Measurements from ENCODE around the gene RER1.

Gene RER1

GRCh38 chr1:2373551-2374251, 17.9 kb upstream of the RER1 start:
- no peaks in the 10 kb centered on the region for H3K9me3 ChIP-seq (ENCODE audit: low read length)
- no peak overlapping the region for H3K27ac ChIP-seq (ENCODE audit: low read depth, low read length)
- H3K9ac ChIP-seq (ENCODE audit: low read length), result no peak overlapping the region
- no peaks in the 10 kb centered on the region for H3K4me1 ChIP-seq (ENCODE audit: insufficient read depth, low read length)
- no peaks in the 10 kb centered on the region for H3K27me3 ChIP-seq (ENCODE audit: control insufficient read depth in 1 of 2, insufficient read depth in 2 of 2, low read length in 2 of 2)
- no peaks in the 10 kb centered on the region for H3K36me3 ChIP-seq (ENCODE audit: insufficient read depth, low read length)
- H3K4me3 ChIP-seq (ENCODE audit: low read depth in 1 of 2, low read length in 2 of 2), result no peak overlapping the region

DNA sequence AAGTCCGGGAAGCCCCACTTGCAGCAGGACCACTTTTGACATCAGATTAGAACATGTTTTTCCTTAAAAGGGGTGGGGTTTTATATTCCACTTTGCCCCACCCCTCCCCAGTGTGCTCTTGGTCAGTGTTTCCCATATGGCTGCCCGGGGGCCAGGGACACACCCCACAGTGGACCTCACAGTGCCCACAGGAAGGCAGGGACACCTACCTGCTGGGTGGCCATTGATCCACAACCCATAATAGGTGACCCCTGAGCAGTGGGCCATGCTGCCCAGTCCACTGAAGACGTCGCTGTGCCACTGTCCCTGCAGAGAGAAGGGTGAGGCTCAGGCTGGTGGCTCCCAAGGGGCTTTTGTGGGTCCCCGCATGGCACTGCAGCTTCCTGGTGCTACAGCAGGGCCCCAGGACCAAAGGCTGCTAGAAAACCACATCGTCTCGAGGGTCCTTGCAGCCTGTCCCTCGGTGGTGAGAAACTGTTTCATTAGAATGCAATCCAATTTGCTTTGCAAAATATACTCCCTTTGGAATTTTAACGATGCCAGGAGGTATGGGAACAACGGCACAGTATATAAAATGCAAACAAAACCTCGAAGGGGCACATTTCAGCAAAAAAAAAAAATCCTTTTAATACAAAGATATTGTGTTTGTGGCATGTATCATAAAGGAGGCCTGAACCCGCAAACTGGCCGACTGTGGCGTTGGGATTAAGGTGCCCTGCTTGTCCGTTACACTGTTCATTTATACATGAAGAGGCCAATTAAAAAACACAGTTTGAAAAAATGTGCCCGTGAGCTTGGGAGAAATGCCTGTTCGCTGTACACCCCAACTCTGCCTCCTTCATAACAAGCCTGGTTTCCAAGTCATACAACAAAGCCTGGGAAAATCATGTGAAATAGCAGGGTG, 17.1 kb upstream of the RER1 start:
- no peak overlapping the region for H3K9ac ChIP-seq (ENCODE audit: low read length)
- H3K9me3 ChIP-seq (ENCODE audit: low read length), result no peaks in the 10 kb centered on the region
- no peaks in the 10 kb centered on the region for H3K27me3 ChIP-seq (ENCODE audit: control insufficient read depth in 1 of 2, insufficient read depth in 2 of 2, low read length in 2 of 2)
- no peak overlapping the region for H3K27ac ChIP-seq (ENCODE audit: low read depth, low read length)
- H3K36me3 ChIP-seq (ENCODE audit: insufficient read depth, low read length), result no peaks in the 10 kb centered on the region
- no peak overlapping the region for H3K4me3 ChIP-seq (ENCODE audit: low read depth in 1 of 2, low read length in 2 of 2)
- H3K4me1 ChIP-seq (ENCODE audit: insufficient read depth, low read length), result no peaks in the 10 kb centered on the region

DNA sequence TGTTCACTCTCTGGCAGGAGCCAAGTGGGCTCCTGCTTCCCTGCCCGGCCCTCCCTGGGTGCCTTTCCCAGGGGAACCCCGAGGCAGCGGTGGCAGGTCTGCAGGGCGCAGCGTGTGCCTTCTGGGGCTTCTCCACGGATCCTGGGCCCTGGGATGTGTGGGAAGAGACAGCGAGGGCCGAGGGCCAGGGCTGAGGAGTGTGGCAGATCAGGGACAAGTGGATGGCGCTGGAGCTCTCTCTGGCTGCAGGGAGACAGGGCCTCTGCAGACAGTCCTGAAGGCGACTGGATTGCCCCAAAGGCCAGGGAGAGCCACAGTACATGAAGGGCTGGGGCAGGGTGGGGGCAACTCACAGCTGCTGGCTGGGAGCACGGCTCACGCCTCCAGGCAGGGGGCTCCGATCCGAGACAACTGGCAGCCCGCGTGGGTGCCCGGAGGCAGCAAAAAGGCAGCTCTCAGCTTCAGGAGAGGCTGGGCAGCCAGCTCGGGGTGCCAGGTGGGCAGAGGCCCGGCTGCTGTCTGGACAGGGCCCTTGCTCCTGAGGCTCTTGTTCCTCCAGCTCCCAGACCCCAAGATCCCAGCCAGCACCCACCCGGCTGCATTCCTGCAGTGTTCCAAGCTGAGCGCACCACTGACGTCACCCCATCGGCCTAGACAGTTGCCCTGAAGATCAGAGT, 16.3 kb upstream of the RER1 start:
- Histone ChIP-seq H3K9me3 (ENCODE audit: low read length) (no peaks in the 10 kb centered on the region), H3K9ac (ENCODE audit: low read length) (no peak overlapping the region), H3K4me3 (ENCODE audit: low read depth in 1 of 2, low read length in 2 of 2) (no peak overlapping the region), H3K36me3 (ENCODE audit: insufficient read depth, low read length) (no peaks in the 10 kb centered on the region), H3K27me3 (ENCODE audit: control insufficient read depth in 1 of 2, insufficient read depth in 2 of 2, low read length in 2 of 2) (no peaks in the 10 kb centered on the region), H3K4me1 (ENCODE audit: insufficient read depth, low read length) (no peaks in the 10 kb centered on the region), H3K27ac (ENCODE audit: low read depth, low read length) (no peak overlapping the region)

DNA sequence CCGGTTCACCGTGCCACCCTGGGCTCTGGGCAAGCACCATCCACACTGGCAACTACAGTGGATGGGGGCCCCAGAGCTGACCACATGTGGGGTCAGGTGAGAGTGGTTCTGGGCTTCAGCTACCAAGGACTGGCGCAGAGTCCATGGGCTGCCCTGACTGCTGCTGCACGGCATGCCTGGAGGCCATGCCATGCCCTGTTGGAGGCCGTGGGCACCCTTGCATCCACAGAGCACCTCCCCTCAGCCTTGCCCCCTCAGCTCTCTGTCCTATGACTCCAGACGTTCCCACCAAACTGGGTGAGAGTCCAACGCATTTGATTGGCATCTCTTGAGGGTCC, 15.7 kb upstream of the RER1 start:
- Histone ChIP-seq H3K4me3 (ENCODE audit: low read depth in 1 of 2, low read length in 2 of 2) (no peak overlapping the region), H3K36me3 (ENCODE audit: insufficient read depth, low read length) (no peaks in the 10 kb centered on the region), H3K4me1 (ENCODE audit: insufficient read depth, low read length) (peaks cover under 1% of the 10 kb centered on the region), H3K9ac (ENCODE audit: low read length) (no peak overlapping the region), H3K9me3 (ENCODE audit: low read length) (no peaks in the 10 kb centered on the region), H3K27ac (ENCODE audit: low read depth, low read length) (no peak overlapping the region), H3K27me3 (ENCODE audit: control insufficient read depth in 1 of 2, insufficient read depth in 2 of 2, low read length in 2 of 2) (no peaks in the 10 kb centered on the region)

GRCh38 chr1:2376261-2376741, 15.3 kb upstream of the RER1 start:
- no peak overlapping the region for H3K4me3 ChIP-seq (ENCODE audit: low read depth in 1 of 2, low read length in 2 of 2)
- no peaks in the 10 kb centered on the region for H3K9me3 ChIP-seq (ENCODE audit: low read length)
- no peak overlapping the region for H3K9ac ChIP-seq (ENCODE audit: low read length)
- H3K27me3 ChIP-seq (ENCODE audit: control insufficient read depth in 1 of 2, insufficient read depth in 2 of 2, low read length in 2 of 2), result no peaks in the 10 kb centered on the region
- H3K4me1 ChIP-seq (ENCODE audit: insufficient read depth, low read length), result peaks cover 5% of the 10 kb centered on the region
- H3K27ac ChIP-seq (ENCODE audit: low read depth, low read length), result no peak overlapping the region
- H3K36me3 ChIP-seq (ENCODE audit: insufficient read depth, low read length), result no peaks in the 10 kb centered on the region

- Histone ChIP-seq H3K9ac (ENCODE audit: low read length) (no peak overlapping the region), H3K9me3 (ENCODE audit: low read length) (no peaks in the 10 kb centered on the region), H3K36me3 (ENCODE audit: insufficient read depth, low read length) (no peaks in the 10 kb centered on the region), H3K4me3 (ENCODE audit: low read depth in 1 of 2, low read length in 2 of 2) (no peak overlapping the region), H3K27ac (ENCODE audit: low read depth, low read length) (no peak overlapping the region), H3K4me1 (ENCODE audit: insufficient read depth, low read length) (peaks cover 13% of the 10 kb centered on the region), H3K27me3 (ENCODE audit: control insufficient read depth in 1 of 2, insufficient read depth in 2 of 2, low read length in 2 of 2) (no peaks in the 10 kb centered on the region)
These were observed 14.5 kb upstream of the RER1 start for GRCh38 chr1:2376931-2377672.

- peaks cover 14% of the 10 kb centered on the region for H3K4me1 ChIP-seq (ENCODE audit: insufficient read depth, low read length)
- H3K27me3 ChIP-seq (ENCODE audit: control insufficient read depth in 1 of 2, insufficient read depth in 2 of 2, low read length in 2 of 2), result no peaks in the 10 kb centered on the region
- H3K4me3 ChIP-seq (ENCODE audit: low read depth in 1 of 2, low read length in 2 of 2), result no peak overlapping the region
- H3K9ac ChIP-seq (ENCODE audit: low read length), result no peak overlapping the region
- no peaks in the 10 kb centered on the region for H3K36me3 ChIP-seq (ENCODE audit: insufficient read depth, low read length)
- no peak overlapping the region for H3K27ac ChIP-seq (ENCODE audit: low read depth, low read length)
- no peaks in the 10 kb centered on the region for H3K9me3 ChIP-seq (ENCODE audit: low read length)
These were observed 13.7 kb upstream of the RER1 start for GRCh38 chr1:2377751-2378440.

DNA sequence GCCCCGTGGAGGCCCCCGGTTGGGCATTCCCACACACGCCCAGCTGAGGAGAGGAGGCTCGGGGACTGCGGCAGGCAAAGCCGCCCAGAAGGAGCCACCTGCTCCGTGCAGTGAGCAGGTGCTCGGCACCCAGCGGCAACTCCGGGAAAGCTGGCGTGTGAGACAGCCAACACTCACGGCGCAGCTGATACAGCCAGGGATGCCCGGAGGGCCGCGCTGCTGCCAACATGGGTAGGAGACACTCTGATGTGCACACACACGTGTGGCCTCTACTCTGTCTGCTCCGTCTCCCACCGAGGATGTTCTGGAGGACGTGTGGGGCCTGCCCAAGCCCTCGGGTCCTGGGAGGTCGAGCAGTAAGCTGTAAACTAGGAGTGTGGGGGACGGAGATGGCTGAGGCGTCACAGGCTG, 13.2 kb upstream of the RER1 start:
- Histone ChIP-seq H3K9ac (ENCODE audit: low read length) (no peak overlapping the region), H3K36me3 (ENCODE audit: insufficient read depth, low read length) (no peaks in the 10 kb centered on the region), H3K27me3 (ENCODE audit: control insufficient read depth in 1 of 2, insufficient read depth in 2 of 2, low read length in 2 of 2) (no peaks in the 10 kb centered on the region), H3K9me3 (ENCODE audit: low read length) (no peaks in the 10 kb centered on the region), H3K4me3 (ENCODE audit: low read depth in 1 of 2, low read length in 2 of 2) (no peak overlapping the region), H3K27ac (ENCODE audit: low read depth, low read length) (no peak overlapping the region), H3K4me1 (ENCODE audit: insufficient read depth, low read length) (peaks cover 14% of the 10 kb centered on the region)

GRCh38 chr1:2378956-2379732, 12.5 kb upstream of the RER1 start:
- Histone ChIP-seq H3K9me3 (ENCODE audit: low read length) (no peaks in the 10 kb centered on the region), H3K27me3 (ENCODE audit: control insufficient read depth in 1 of 2, insufficient read depth in 2 of 2, low read length in 2 of 2) (no peaks in the 10 kb centered on the region), H3K4me3 (ENCODE audit: low read depth in 1 of 2, low read length in 2 of 2) (no peak overlapping the region), H3K9ac (ENCODE audit: low read length) (no peak overlapping the region), H3K4me1 (ENCODE audit: insufficient read depth, low read length) (peaks cover 14% of the 10 kb centered on the region), H3K36me3 (ENCODE audit: insufficient read depth, low read length) (no peaks in the 10 kb centered on the region), H3K27ac (ENCODE audit: low read depth, low read length) (no peak overlapping the region)

DNA sequence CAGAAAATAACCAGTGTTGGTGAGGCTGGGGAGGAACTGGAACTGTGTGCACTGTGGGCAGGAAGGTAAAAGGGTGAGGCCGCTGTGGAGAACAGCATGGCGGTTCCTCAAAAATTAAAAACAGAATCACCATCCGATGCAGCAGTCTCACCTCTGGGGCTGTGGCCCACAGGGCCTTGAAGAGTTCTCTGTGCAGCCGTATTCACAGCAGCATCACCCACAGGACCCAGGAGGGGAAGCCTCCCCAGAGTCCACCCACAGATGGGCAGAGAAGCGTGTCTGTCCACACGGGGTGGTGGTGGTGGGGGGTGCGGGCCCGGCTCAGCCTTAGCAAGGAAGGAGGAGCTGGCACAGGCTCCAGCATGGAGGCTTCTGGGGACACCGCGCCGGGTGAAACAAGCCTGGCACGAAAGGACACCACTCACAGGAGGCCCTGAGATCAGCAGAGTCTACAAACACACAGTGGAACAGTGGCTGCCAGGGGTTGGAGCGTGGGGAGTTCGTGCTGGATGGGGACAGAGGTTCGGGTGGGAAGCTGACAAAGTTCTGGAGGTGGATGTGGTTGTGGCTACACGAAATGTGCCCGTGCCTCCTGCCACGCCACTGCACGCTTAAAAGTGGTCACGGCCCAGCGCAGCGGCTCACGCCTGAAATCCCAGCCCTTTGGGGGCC, 11.8 kb upstream of the RER1 start:
- no peaks in the 10 kb centered on the region for H3K27me3 ChIP-seq (ENCODE audit: control insufficient read depth in 1 of 2, insufficient read depth in 2 of 2, low read length in 2 of 2)
- H3K9ac ChIP-seq (ENCODE audit: low read length), result no peak overlapping the region
- no peaks in the 10 kb centered on the region for H3K9me3 ChIP-seq (ENCODE audit: low read length)
- no peak overlapping the region for H3K4me3 ChIP-seq (ENCODE audit: low read depth in 1 of 2, low read length in 2 of 2)
- no peaks in the 10 kb centered on the region for H3K36me3 ChIP-seq (ENCODE audit: insufficient read depth, low read length)
- H3K27ac ChIP-seq (ENCODE audit: low read depth, low read length), result no peak overlapping the region
- H3K4me1 ChIP-seq (ENCODE audit: insufficient read depth, low read length), result peaks cover 14% of the 10 kb centered on the region
